Measurements from ENCODE around the gene AFAP1. TPM values are rescaled to one million over a fixed set of nuclear protein-coding genes. Genes with fewer than 3 reads are reported as not detected.

The AFAP1 gene
- total RNA-seq, 4 donors from 2014 or later = 25.1 to 56.9 (median 26.4) TPM

DNA sequence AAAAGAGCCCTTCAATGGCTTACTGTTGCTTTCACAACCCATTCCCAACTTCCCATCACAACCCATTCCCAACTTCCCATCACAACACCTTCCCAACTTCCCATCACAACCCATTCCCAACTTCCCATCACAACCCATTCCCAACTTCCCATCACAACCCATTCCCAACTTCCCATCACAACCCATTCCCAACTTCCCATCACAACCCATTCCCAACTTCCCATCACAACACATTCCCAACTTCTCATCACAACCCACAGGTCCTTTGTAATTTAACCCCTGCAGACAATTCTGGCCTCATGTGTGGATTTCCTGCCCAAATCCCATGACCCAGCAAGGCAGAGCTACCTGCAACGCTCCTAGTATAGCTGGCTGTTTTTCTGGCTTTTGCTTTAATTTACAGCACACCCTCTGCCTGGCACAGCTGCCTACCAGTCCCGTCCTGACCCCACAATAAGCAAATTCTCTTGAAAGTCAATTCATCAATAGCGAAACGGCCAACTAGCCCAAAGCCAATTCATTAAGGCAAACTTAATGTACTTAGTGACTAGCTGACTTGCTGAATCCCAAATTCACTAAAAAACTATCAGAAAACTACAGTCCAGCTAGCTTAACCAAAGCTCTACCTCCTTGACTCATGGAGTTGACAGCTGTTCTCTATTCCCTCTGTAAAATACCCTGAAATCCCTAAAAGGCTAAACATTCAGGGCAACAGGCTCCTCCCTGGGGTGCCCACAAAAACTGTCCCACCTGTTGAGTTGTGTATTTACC, 75.6 kb downstream of the AFAP1 start:
- DNase-seq = no peak
- TF ChIP-seq, protein P1, sequence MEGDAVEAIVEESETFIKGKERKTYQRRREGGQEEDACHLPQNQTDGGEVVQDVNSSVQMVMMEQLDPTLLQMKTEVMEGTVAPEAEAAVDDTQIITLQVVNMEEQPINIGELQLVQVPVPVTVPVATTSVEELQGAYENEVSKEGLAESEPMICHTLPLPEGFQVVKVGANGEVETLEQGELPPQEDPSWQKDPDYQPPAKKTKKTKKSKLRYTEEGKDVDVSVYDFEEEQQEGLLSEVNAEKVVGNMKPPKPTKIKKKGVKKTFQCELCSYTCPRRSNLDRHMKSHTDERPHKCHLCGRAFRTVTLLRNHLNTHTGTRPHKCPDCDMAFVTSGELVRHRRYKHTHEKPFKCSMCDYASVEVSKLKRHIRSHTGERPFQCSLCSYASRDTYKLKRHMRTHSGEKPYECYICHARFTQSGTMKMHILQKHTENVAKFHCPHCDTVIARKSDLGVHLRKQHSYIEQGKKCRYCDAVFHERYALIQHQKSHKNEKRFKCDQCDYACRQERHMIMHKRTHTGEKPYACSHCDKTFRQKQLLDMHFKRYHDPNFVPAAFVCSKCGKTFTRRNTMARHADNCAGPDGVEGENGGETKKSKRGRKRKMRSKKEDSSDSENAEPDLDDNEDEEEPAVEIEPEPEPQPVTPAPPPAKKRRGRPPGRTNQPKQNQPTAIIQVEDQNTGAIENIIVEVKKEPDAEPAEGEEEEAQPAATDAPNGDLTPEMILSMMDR (IDR thresholded peaks at IDR 0.05) = no peak
- TF ChIP-seq EP300 (IDR thresholded peaks at IDR 0.05; ENCODE audit: low read depth) (no peak), POLR2AphosphoS5 (IDR thresholded peaks at IDR 0.05) (no peak), POLR2A (IDR thresholded peaks at IDR 0.05) (no peak)
- intact Hi-C loops (cut with DNase I; ENCODE audit: low total_unique reads) = no loop called here

DNA sequence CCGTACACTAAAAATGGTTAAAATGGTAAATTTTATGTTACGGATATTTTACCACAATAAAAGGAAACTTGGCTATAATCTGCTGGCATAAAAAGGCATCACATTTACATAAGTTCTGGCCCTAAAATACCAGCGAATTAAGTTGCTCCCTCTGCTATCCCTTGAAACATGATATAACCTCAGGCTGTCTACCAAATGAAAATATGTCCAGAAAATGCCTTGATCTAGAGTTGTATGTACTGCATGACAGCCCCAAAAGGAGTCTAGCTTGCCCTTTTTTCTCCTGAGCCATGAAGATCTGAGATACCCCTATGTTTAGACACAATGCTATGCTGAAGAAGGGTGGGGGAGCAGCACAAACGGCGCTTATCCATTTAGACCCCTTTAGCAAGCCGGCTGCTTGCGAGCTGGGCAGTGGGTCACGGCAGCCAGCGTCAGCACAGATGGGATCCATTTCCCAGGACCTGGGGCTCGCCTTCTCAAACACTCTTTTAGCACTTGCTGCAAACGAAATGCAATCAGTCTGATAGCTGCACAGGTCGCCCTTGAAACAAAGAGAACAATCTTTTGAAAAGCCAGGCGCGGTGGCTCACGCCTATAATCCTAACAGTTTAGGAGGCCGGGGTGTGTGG, 77.0 kb downstream of the AFAP1 start:
- TF ChIP-seq, protein P1 (IDR thresholded peaks at IDR 0.05) = no peak
- TF ChIP-seq POLR2A (IDR thresholded peaks at IDR 0.05) = no peak
- TF ChIP-seq POLR2AphosphoS5 (IDR thresholded peaks at IDR 0.05) = no peak
- TF ChIP-seq EP300 (IDR thresholded peaks at IDR 0.05; ENCODE audit: low read depth) = no peak
- no peaks in the 10 kb centered on the region for H3K9me3 ChIP-seq

More for the DNA sequence above, 75.6 kb downstream of the AFAP1 start:
- 96% methylated on average over 4 of the region's 4 CpGs; no CpG with 5 or more reads in 1 of the 2 donors for WGBS, 2 donors (ENCODE audit: low coverage in 1 of 2)
- Histone ChIP-seq H3K4me3 (no peak overlapping the region), H3K27me3 (no peaks in the 10 kb centered on the region), H3K9me3 (no peaks in the 10 kb centered on the region), H3K27ac (no peak overlapping the region), H3K4me1 (peaks cover 0 to 10% (median 0%) of the 10 kb centered on the region in 4 donors), H3K36me3 (peaks cover 0 to 10% (median 0%) of the 10 kb centered on the region in 4 donors)
- in situ Hi-C loops (cut with MboI; ENCODE audit: low pct_ligation_motif_present in 1 of 4, low pct_unique_long_range_greater_than_20kb in 1 of 4, low sequenced_read_pairs in 3 of 4) = no loop called here

GRCh38 chr4:7861440-7861881, 78.2 kb downstream of the AFAP1 start:
- no peak for DNase-seq
- Histone ChIP-seq H3K36me3 (peaks cover 0 to 10% (median 0%) of the 10 kb centered on the region in 4 donors), H3K9me3 (no peaks in the 10 kb centered on the region), H3K4me1 (peaks cover 0 to 26% (median 7%) of the 10 kb centered on the region in 4 donors), H3K4me3 (no peak overlapping the region), H3K27ac (peak overlapping the region; percentile 5 to 28 (median 16)), H3K27me3 (no peaks in the 10 kb centered on the region)
- WGBS, 2 donors (ENCODE audit: low coverage in 1 of 2) = 63 to 80% methylated on average over 5 to 6 of the region's 6 CpGs
- intact Hi-C loops (cut with DNase I; ENCODE audit: low total_unique reads) = no loop called here
- TF ChIP-seq, protein P1 (IDR thresholded peaks at IDR 0.05) = no peak
- TF ChIP-seq POLR2A (IDR thresholded peaks at IDR 0.05) (no peak), EP300 (IDR thresholded peaks at IDR 0.05; ENCODE audit: low read depth) (no peak), POLR2AphosphoS5 (IDR thresholded peaks at IDR 0.05) (no peak)
- in situ Hi-C loops (cut with MboI; ENCODE audit: low pct_ligation_motif_present in 1 of 4, low pct_unique_long_range_greater_than_20kb in 1 of 4, low sequenced_read_pairs in 3 of 4) = no loop called here

More for the DNA sequence above, 77.0 kb downstream of the AFAP1 start:
- intact Hi-C loops (cut with DNase I; ENCODE audit: low total_unique reads) (no loop called here), in situ Hi-C loops (cut with MboI; ENCODE audit: low pct_ligation_motif_present in 1 of 4, low pct_unique_long_range_greater_than_20kb in 1 of 4, low sequenced_read_pairs in 3 of 4) (no loop called here)
- Histone ChIP-seq H3K4me1 (peaks cover 0 to 15% (median 3%) of the 10 kb centered on the region in 4 donors), H3K27me3 (no peaks in the 10 kb centered on the region), H3K27ac (no peak overlapping the region), H3K36me3 (peaks cover 0 to 10% (median 0%) of the 10 kb centered on the region in 4 donors), H3K4me3 (no peak overlapping the region)
- WGBS, 2 donors (ENCODE audit: low coverage in 1 of 2) = 87% methylated on average over 3 to 16 of the region's 16 CpGs
- DNase-seq = no peak

GRCh38 chr4:7860600-7861163, 79.0 kb downstream of the AFAP1 start:
- intact Hi-C loops (cut with DNase I; ENCODE audit: low total_unique reads) = no loop called here
- H3K27ac ChIP-seq = peak overlapping the region in 1 of 4 donors; percentile 7
- no peaks in the 10 kb centered on the region for H3K9me3 ChIP-seq
- H3K4me1 ChIP-seq = peaks cover 0 to 28% (median 7%) of the 10 kb centered on the region in 4 donors
- in situ Hi-C loops (cut with MboI; ENCODE audit: low pct_ligation_motif_present in 1 of 4, low pct_unique_long_range_greater_than_20kb in 1 of 4, low sequenced_read_pairs in 3 of 4) = no loop called here
- H3K36me3 ChIP-seq = peaks cover 0 to 10% (median 0%) of the 10 kb centered on the region in 4 donors
- H3K4me3 ChIP-seq = no peak overlapping the region
- DNase-seq = no peak
- 86 to 92% methylated on average over 4 to 19 of the region's 19 CpGs for WGBS, 2 donors (ENCODE audit: low coverage in 1 of 2)
- H3K27me3 ChIP-seq = no peaks in the 10 kb centered on the region
- TF ChIP-seq EP300 (IDR thresholded peaks at IDR 0.05; ENCODE audit: low read depth) (no peak), POLR2AphosphoS5 (IDR thresholded peaks at IDR 0.05) (no peak), POLR2A (IDR thresholded peaks at IDR 0.05) (no peak)
- TF ChIP-seq, protein P1 (IDR thresholded peaks at IDR 0.05) = no peak

All from transverse colon (tissue), 4 donors.